SU-DHL-6 (cell line): ENCODE data around the gene ARHGAP8.

Experiments used
- H2AFZ ChIP-seq: fragments of 200-600 bp; sonication (generic); 2 replicates; pipeline ENCODE4 v1.6.1; 2014; ENCODE audit warnings: low read depth, mild to moderate bottlenecking, moderate library complexity, mixed read lengths, antibody characterized with exemption, low read length; ENCODE audit not compliant: severe bottlenecking
- H3F3A ChIP-seq: fragments of 200-600 bp; shearing (Covaris generic); 2 replicates; pipeline ENCODE4 v1.6.0; 2016; ENCODE audit warnings: antibody characterized with exemption, mild to moderate bottlenecking; ENCODE audit not compliant: insufficient read depth
- H3K27ac ChIP-seq: fragments of 200-600 bp; sonication (generic); 2 replicates; pipeline ENCODE4 v1.5.1; 2016; ENCODE audit warnings: low read depth, mild to moderate bottlenecking, low read length, moderate library complexity, mixed read lengths
- H3K27me3 ChIP-seq: fragments of 200-600 bp; sonication (generic), shearing (Covaris generic); 2 replicates; pipeline ENCODE4 v1.6.0; 2014; ENCODE audit warnings: mild to moderate bottlenecking, low read length
- H3K36me3 ChIP-seq: fragments of 200-600 bp; sonication (generic); 2 replicates; pipeline ENCODE4 v1.6.1; 2014; ENCODE audit warnings: mild to moderate bottlenecking, low read length, mixed read lengths
- H3K4me2 ChIP-seq: fragments of 300-600, 200-600 bp; shearing (Covaris generic), sonication (generic); 2 replicates; pipeline ENCODE4 v1.6.0; 2014; ENCODE audit warnings: low read length, low read depth, mild to moderate bottlenecking; ENCODE audit not compliant: poor library complexity, severe bottlenecking
- H3K4me3 ChIP-seq: fragments of 200-600 bp; sonication (generic); 2 replicates; pipeline ENCODE4 v1.5.1; 2014; ENCODE audit warnings: antibody characterized with exemption, low read length, mild to moderate bottlenecking, mixed read lengths; ENCODE audit not compliant: insufficient read depth, poor library complexity, severe bottlenecking
- H3K79me2 ChIP-seq: fragments of 200-600 bp; sonication (generic); 2 replicates; pipeline ENCODE4 v1.6.1; 2014; ENCODE audit warnings: mild to moderate bottlenecking, low read length, moderate library complexity; ENCODE audit not compliant: insufficient read depth
- H3K9ac ChIP-seq: fragments of 200-600 bp; sonication (generic); 2 replicates; pipeline ENCODE4 v1.7.0; 2014; ENCODE audit warnings: mild to moderate bottlenecking, low read length
- H3K9me2 ChIP-seq: fragments of 200-600 bp; sonication (generic); replicated peaks from 2 replicates; pipeline ENCODE4 v1.6.1; 2014; ENCODE audit warnings: low read length; ENCODE audit not compliant: insufficient read depth
- H3K9me3 ChIP-seq: fragments of 200-600 bp; sonication (generic); 2 replicates; pipeline ENCODE4 v1.6.1; 2014; ENCODE audit warnings: low read length, mixed read lengths; ENCODE audit not compliant: insufficient read depth
- H4K20me1 ChIP-seq: fragments of 200-600 bp; sonication (generic); 2 replicates; pipeline ENCODE4 v1.6.1; 2014; ENCODE audit warnings: low read depth, mild to moderate bottlenecking, antibody characterized with exemption, low read length, moderate library complexity, mixed read lengths
- CTCF ChIP-seq: fragments of 200-600 bp; sonication (generic); IDR thresholded peaks from one replicate; pipeline ENCODE4 v1.5.1; 2017; ENCODE audit warnings: antibody characterized with exemption, mild to moderate bottlenecking, low read length, moderate library complexity; ENCODE audit not compliant: insufficient read depth, poor library complexity, severe bottlenecking
- EZH2phosphoT487 ChIP-seq: fragments of 200-600 bp; sonication (generic), shearing (Covaris generic); conservative IDR thresholded peaks from 2 replicates; pipeline ENCODE4 v1.6.1; 2018; ENCODE audit warnings: mild to moderate bottlenecking, antibody characterized with exemption, low read length, moderate library complexity, mixed read lengths

Gene ARHGAP8

GRCh38 chr22:44705022-44705297 is 47.4 kb upstream of the ARHGAP8 start:
- Histone ChIP-seq H3K4me3 (no peak overlapping the region), H3K9ac (no peak overlapping the region), H3K9me3 (no peaks in the 10 kb centered on the region), H3K27ac (no peak overlapping the region), H3K27me3 (no peaks in the 10 kb centered on the region), H3K9me2 (no peaks in the 10 kb centered on the region), H3K36me3 (no peaks in the 10 kb centered on the region), H3K4me2 (no peak overlapping the region), H2AFZ (no peak overlapping the region), H3K79me2 (no peaks in the 10 kb centered on the region), H4K20me1 (no peaks in the 10 kb centered on the region), H3F3A (no peaks in the 10 kb centered on the region)
- no peak for TF ChIP-seq EZH2phosphoT487
- TF ChIP-seq CTCF = no peak

GRCh38 chr22:44706488-44706887 is 45.9 kb upstream of the ARHGAP8 start:
- TF ChIP-seq CTCF (no peak), EZH2phosphoT487 (no peak)
- no peak overlapping the region for H3K4me3 ChIP-seq
- no peaks in the 10 kb centered on the region for H3K27me3 ChIP-seq
- H3K27ac ChIP-seq = no peak overlapping the region
- no peaks in the 10 kb centered on the region for H3K36me3 ChIP-seq
- no peaks in the 10 kb centered on the region for H3K9me3 ChIP-seq
- H3K4me2 ChIP-seq = no peak overlapping the region
- no peaks in the 10 kb centered on the region for H4K20me1 ChIP-seq
- no peaks in the 10 kb centered on the region for H3F3A ChIP-seq
- no peak overlapping the region for H3K9ac ChIP-seq
- H3K9me2 ChIP-seq = no peaks in the 10 kb centered on the region
- no peaks in the 10 kb centered on the region for H3K79me2 ChIP-seq
- no peak overlapping the region for H2AFZ ChIP-seq

DNA sequence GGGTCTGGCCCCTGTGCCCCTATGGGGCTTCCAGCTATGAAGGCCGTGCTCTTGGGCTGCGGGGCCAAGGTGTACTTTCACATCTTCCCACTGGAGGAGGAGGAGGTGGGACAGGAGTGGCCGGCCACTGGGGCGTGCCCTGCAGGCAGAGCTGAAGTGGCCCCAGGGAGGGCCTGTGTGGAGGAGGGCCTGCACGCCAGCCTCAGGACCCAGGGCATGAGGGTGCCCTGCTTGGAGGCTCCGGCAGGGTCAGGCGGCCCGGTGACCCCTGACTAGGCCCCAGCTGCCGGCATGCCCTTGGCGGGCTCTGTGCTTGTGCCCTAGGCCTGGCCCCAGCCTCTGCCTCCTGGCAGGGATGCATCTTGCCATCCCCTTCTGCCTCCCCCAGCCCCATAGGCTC is 45.2 kb upstream of the ARHGAP8 start:
- Histone ChIP-seq H3K27ac (no peak overlapping the region), H3K9ac (no peak overlapping the region), H3K4me2 (no peak overlapping the region), H2AFZ (no peak overlapping the region), H3F3A (no peaks in the 10 kb centered on the region), H3K27me3 (no peaks in the 10 kb centered on the region), H3K9me2 (no peaks in the 10 kb centered on the region), H3K9me3 (no peaks in the 10 kb centered on the region), H3K79me2 (no peaks in the 10 kb centered on the region), H4K20me1 (no peaks in the 10 kb centered on the region), H3K4me3 (no peak overlapping the region), H3K36me3 (no peaks in the 10 kb centered on the region)
- TF ChIP-seq EZH2phosphoT487 (no peak), CTCF (no peak)

DNA sequence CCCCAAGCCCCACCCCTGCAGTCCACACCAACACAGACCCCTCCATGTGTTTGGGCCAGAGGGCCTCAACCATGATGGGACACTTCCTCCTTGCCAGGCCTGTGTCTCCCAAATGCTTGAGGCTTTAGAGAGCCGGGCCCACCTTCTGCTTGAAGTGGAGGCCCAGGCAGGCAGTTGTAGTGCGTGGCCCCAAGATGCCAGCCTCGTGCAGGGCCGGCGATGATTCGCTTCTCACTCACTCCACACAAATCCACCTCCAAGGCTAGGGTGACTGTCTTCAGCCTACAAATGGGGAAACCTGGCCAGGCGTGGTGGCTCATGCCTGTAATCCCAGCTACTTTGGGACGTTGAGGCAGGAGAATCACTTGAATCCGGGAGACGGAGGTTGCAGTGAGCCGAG is 44.6 kb upstream of the ARHGAP8 start:
- TF ChIP-seq CTCF (no peak), EZH2phosphoT487 (no peak)
- Histone ChIP-seq H4K20me1 (no peaks in the 10 kb centered on the region), H3K79me2 (no peaks in the 10 kb centered on the region), H3K4me2 (no peak overlapping the region), H3K36me3 (no peaks in the 10 kb centered on the region), H3K4me3 (no peak overlapping the region), H3K9me2 (no peaks in the 10 kb centered on the region), H2AFZ (no peak overlapping the region), H3K9ac (no peak overlapping the region), H3K9me3 (no peaks in the 10 kb centered on the region), H3F3A (no peaks in the 10 kb centered on the region), H3K27me3 (no peaks in the 10 kb centered on the region), H3K27ac (no peak overlapping the region)
